ENCODE measurements around the gene SLC15A5. TPM values are rescaled to one million over a fixed set of nuclear protein-coding genes. Genes with fewer than 3 reads are reported as not detected.

The SLC15A5 gene
- total RNA-seq, 1 experiment from 2014 or later, result not detected

GRCh38 chr12:16159571-16159970 is 117.9 kb downstream of the SLC15A5 start:
- H3K36me3 ChIP-seq (ENCODE audit: control insufficient read depth, insufficient read depth, low read length), result no peaks in the 10 kb centered on the region
- H3K4me1 ChIP-seq (ENCODE audit: control insufficient read depth, insufficient read depth, low read length), result no peaks in the 10 kb centered on the region
- no peaks in the 10 kb centered on the region for H3K27me3 ChIP-seq (ENCODE audit: control insufficient read depth, insufficient read depth, low read length)
- H3K27ac ChIP-seq (ENCODE audit: low read length), result no peak overlapping the region
- H3K9me3 ChIP-seq (ENCODE audit: control insufficient read depth, insufficient read depth, low read depth, low read length), result no peaks in the 10 kb centered on the region
- in situ Hi-C loops (cut with HindIII; ENCODE audit: low pct_unique_long_range_greater_than_20kb, low sequenced_read_pairs) (no loop called here), intact Hi-C loops (cut with micrococcal nuclease; ENCODE audit: unreplicated experiment) (no loop called here)
- TF ChIP-seq CTCF (IDR thresholded peaks at IDR 0.05) (no peak), POLR2AphosphoS5 (IDR thresholded peaks at IDR 0.05; ENCODE audit: low read depth, low read length) (no peak), SIN3A (IDR thresholded peaks at IDR 0.05; ENCODE audit: borderline replicate concordance, insufficient read depth, low read depth, low read length) (no peak), TCF7L2 (IDR thresholded peaks at IDR 0.05; ENCODE audit: low read depth, low read length) (no peak), REST (IDR thresholded peaks at IDR 0.05; ENCODE audit: insufficient read depth in 1 of 2, low read depth in 2 of 2, low read length in 1 of 2) (no peak)
- DNase-seq (ENCODE audit: low read depth, low spot score), result no peak
- BruUV-seq (replicated peaks), result no TSS peak
- ChIA-PET CTCF (no interaction called here), POLR2A (no interaction called here)
- no peak overlapping the region for H3K4me3 ChIP-seq (ENCODE audit: low read depth in 2 of 2, low read length in 2 of 2)
- no peak for ATAC-seq

GRCh38 chr12:16158050-16158449 is 119.4 kb downstream of the SLC15A5 start:
- Histone ChIP-seq H3K9me3 (ENCODE audit: control insufficient read depth, insufficient read depth, low read depth, low read length) (no peaks in the 10 kb centered on the region), H3K36me3 (ENCODE audit: control insufficient read depth, insufficient read depth, low read length) (no peaks in the 10 kb centered on the region), H3K4me1 (ENCODE audit: control insufficient read depth, insufficient read depth, low read length) (no peaks in the 10 kb centered on the region), H3K27me3 (ENCODE audit: control insufficient read depth, insufficient read depth, low read length) (no peaks in the 10 kb centered on the region), H3K27ac (ENCODE audit: low read length) (no peak overlapping the region), H3K4me3 (ENCODE audit: low read depth in 2 of 2, low read length in 2 of 2) (no peak overlapping the region)
- in situ Hi-C loops (cut with HindIII; ENCODE audit: low pct_unique_long_range_greater_than_20kb, low sequenced_read_pairs), result no loop called here
- ATAC-seq, result no peak
- ChIA-PET POLR2A (no interaction called here), CTCF (no interaction called here)
- no peak for DNase-seq (ENCODE audit: low read depth, low spot score)
- BruUV-seq (replicated peaks), result no TSS peak
- intact Hi-C loops (cut with micrococcal nuclease; ENCODE audit: unreplicated experiment), result no loop called here
- no peak for TF ChIP-seq TCF7L2 (IDR thresholded peaks at IDR 0.05; ENCODE audit: low read depth, low read length)
- no peak for TF ChIP-seq CTCF (IDR thresholded peaks at IDR 0.05)
- no peak for TF ChIP-seq POLR2AphosphoS5 (IDR thresholded peaks at IDR 0.05; ENCODE audit: low read depth, low read length)
- TF ChIP-seq REST (IDR thresholded peaks at IDR 0.05; ENCODE audit: insufficient read depth in 1 of 2, low read depth in 2 of 2, low read length in 1 of 2), result no peak
- no peak for TF ChIP-seq SIN3A (IDR thresholded peaks at IDR 0.05; ENCODE audit: borderline replicate concordance, insufficient read depth, low read depth, low read length)
